ENCODE results near the gene RRM2. TPM values are rescaled to one million over a fixed set of nuclear protein-coding genes. Genes with fewer than 3 reads are reported as not detected.

RRM2 gene
- total RNA-seq (2021): 163 and 176 TPM in 2 replicates
- long read RNA-seq, transcript RRM2-202 (10 exons, 3,673 nt): major isoform, 1,464 of 1,577 reads
- long read RNA-seq, transcript RRM2-209 (5 exons, 644 nt): minor isoform, 6 of 1,577 reads
- long read RNA-seq, partial matches to known transcripts: 85 of 1,577 reads
- long read RNA-seq, other reads (novel, unspliced or antisense): 13 of 1,577 reads

- no peak within 1 kb of the TSS for H2BK20ac ChIP-seq (ENCODE audit: low read depth, low read length, poor library complexity, severe bottlenecking)
- H3K27ac ChIP-seq (ENCODE audit: insufficient read length, low read depth, low read length): peak within 1 kb of the TSS; percentile 29
- H3K23me2 ChIP-seq (ENCODE audit: insufficient read length, low read depth, low read length, poor library complexity, severe bottlenecking): peaks cover 27% of the 10 kb centered on the region
- H4K91ac ChIP-seq (ENCODE audit: insufficient read length, low read depth, low read length): no peak within 1 kb of the TSS
- H4K8ac ChIP-seq (replicated peaks; ENCODE audit: insufficient read length, low read depth, low read length): no peak within 1 kb of the TSS
- peak within 1 kb of the TSS; percentile 97 for H3K9ac ChIP-seq (ENCODE audit: extremely low read depth, insufficient read length, low read length)
- H3K27me3 ChIP-seq (ENCODE audit: insufficient read depth, low read length): no peaks in the 10 kb centered on the region
- H2BK12ac ChIP-seq (ENCODE audit: insufficient read length, low read depth, low read length): no peak within 1 kb of the TSS
- Mint-ChIP-seq H3K4me1 (peaks cover 28 to 33% of the 10 kb centered on the region in 2 experiments), H3K27me3 (ENCODE audit: low read depth) (no peaks in the 10 kb centered on the region), H3K36me3 (ENCODE audit: insufficient read depth in 1 of 3, low read depth in 3 of 3) (peaks cover 39 to 47% (median 46%) of the 10 kb centered on the region in 3 experiments), H3K4me3 (peak within 1 kb of the TSS; percentile 88 to 96), H3K9me3 (no peaks in the 10 kb centered on the region; a peak in 1 of 5 replicates), H3K27ac (peak within 1 kb of the TSS; percentile 36 to 94 (median 93); a peak in 4 of 7 replicates)
- H3T11ph ChIP-seq (ENCODE audit: low read length): no peak within 1 kb of the TSS
- peak within 1 kb of the TSS; percentile 79 for H3K4me2 ChIP-seq (ENCODE audit: insufficient read depth, insufficient read length, low read length)
- H3K79me2 ChIP-seq (ENCODE audit: insufficient read depth, low read length): peaks cover 6% of the 10 kb centered on the region; the same call in 1 of the 2 replicates
- H2AK5ac ChIP-seq (ENCODE audit: insufficient read length, low read length): no peak within 1 kb of the TSS
- H3K18ac ChIP-seq (ENCODE audit: insufficient read length, low read depth, low read length): peak within 1 kb of the TSS; percentile 89
- peak within 1 kb of the TSS; percentile 57; the same call in 1 of the 2 replicates for H3K4ac ChIP-seq (ENCODE audit: low read depth, low read length)
- no peak within 1 kb of the TSS for H4K5ac ChIP-seq (ENCODE audit: insufficient read length, low read depth, low read length)
- peak; percentile 96 for DNase-seq
- no peaks in the 10 kb centered on the region for H4K20me1 ChIP-seq (ENCODE audit: control insufficient read depth, insufficient read depth, insufficient read length)
- H3K23ac ChIP-seq (ENCODE audit: insufficient read length, low read depth, low read length): no peak within 1 kb of the TSS
- H2BK120ac ChIP-seq (ENCODE audit: low read depth, low read length, poor library complexity, severe bottlenecking): peak within 1 kb of the TSS; percentile 55
- H2BK15ac ChIP-seq (ENCODE audit: low read depth, low read length): no peak within 1 kb of the TSS; the same call in 1 of the 2 replicates
- H3K9me3 ChIP-seq (ENCODE audit: control insufficient read depth, low read depth, low read length): no peaks in the 10 kb centered on the region
- peak within 1 kb of the TSS; percentile 98 for H3K14ac ChIP-seq (ENCODE audit: insufficient read depth, low read length)
- no peak within 1 kb of the TSS for H2AFZ ChIP-seq (ENCODE audit: low read length)
- peaks cover 2% of the 10 kb centered on the region for H3K79me1 ChIP-seq (ENCODE audit: insufficient read depth, low read depth, low read length, poor library complexity, severe bottlenecking)
- H3K56ac ChIP-seq (ENCODE audit: insufficient read length, low read depth, low read length): no peak within 1 kb of the TSS
- H2BK5ac ChIP-seq (ENCODE audit: insufficient read length, low read length): no peak within 1 kb of the TSS
- WGBS (ENCODE audit: extremely low coverage, insufficient read length, low lambda C conversion rate): no CpG with 5 or more reads among the region's 81 CpGs
- no peaks in the 10 kb centered on the region for H3K4me1 ChIP-seq (ENCODE audit: insufficient read depth, low read length)
- TF ChIP-seq CTCF (conservative IDR thresholded peaks at IDR 0.05): no peak
These were observed at the start of gene RRM2 for GRCh38 chr2:10122500-10123280. Gene RRM2 (plus strand): TSS chr2:10122739. CDS start chr2:10122799, 60 bp downstream.
